HCT116 (cell line): ENCODE data around the gene HOPX.

ENCODE experiments used
- CTCF ChIP-seq, 3 experiments: fragments of 200-600 bp in 1 of 3; sonication (generic) in 1 of 3; IDR thresholded peaks in 2 of 3; conservative IDR thresholded peaks in 1 of 3; 2 replicates each; pipeline ENCODE4 v1.5.1; 2012 to 2017; ENCODE audit warnings: low read depth in 2 of 3, low read length in 2 of 3, antibody characterized with exemption in 1 of 3, borderline replicate concordance in 1 of 3, control low read depth in 1 of 3, mild to moderate bottlenecking in 1 of 3, mixed read lengths in 1 of 3, mixed run types in 1 of 3, moderate library complexity in 1 of 3; ENCODE audit not compliant: insufficient read depth in 1 of 3
- EZH2 ChIP-seq: fragments of 200-600 bp; sonication (generic); IDR thresholded peaks from 2 replicates; pipeline ENCODE4 v1.6.1; 2017; ENCODE audit warnings: antibody characterized with exemption, mixed run types
- POLR2A ChIP-seq: IDR thresholded peaks from 2 replicates; pipeline ENCODE4 v1.7.0; 2011; ENCODE audit warnings: borderline replicate concordance; ENCODE audit not compliant: insufficient read depth, insufficient read length; ENCODE audit errors: extremely low read depth
- REST ChIP-seq: IDR thresholded peaks from 2 replicates; pipeline ENCODE4 v1.6.1; 2012; ENCODE audit warnings: low read depth
- SIN3A ChIP-seq: IDR thresholded peaks from 2 replicates; pipeline ENCODE4 v1.6.1; 2012; ENCODE audit warnings: low read depth

GRCh38 chr4:56653461-56654237 is 27.4 kb downstream of the HOPX start:
- TF ChIP-seq EZH2: no peak
- no peak for TF ChIP-seq CTCF (IDR thresholded peaks at IDR 0.05 in 2 of 3, conservative IDR thresholded peaks at IDR 0.05 in 1 of 3; ENCODE audit: borderline replicate concordance in 1 of 3, insufficient read depth in 1 of 3, low read depth in 2 of 3, low read length in 2 of 3)
- no peak for TF ChIP-seq POLR2A
- TF ChIP-seq REST: no peak
- no peak for TF ChIP-seq SIN3A
